GM12878 (cell line): Measurements from ENCODE around the gene PNLIPRP2. TPM values are rescaled to one million over a fixed set of nuclear protein-coding genes. Genes with fewer than 3 reads are reported as not detected.

Source experiments
- ATAC-seq: fragments of 200-7000 bp; cut with Tn5 transposase; 3 replicates; pipeline ENCODE4 v1.9.1; 2020; ENCODE audit warnings: mild to moderate bottlenecking, moderate library complexity
- BruUV-seq: library from RNA; stranded (reverse); fragments of 400-500 nt; replicated peaks from 2 replicates; lab custom pipeline; 2021; lab: Mats Ljungman, UMichigan
- CTCF ChIA-PET: fragments of 300-600 bp; sonication (Branson Sonifier 250); formaldehyde crosslinking; extraction: SDS; loops from one replicate; lab custom pipeline; 2021; ENCODE audit warnings: inconsistent platforms; lab: Yijun Ruan, JAX
- POLR2A ChIA-PET: fragments of 350-600 bp; formaldehyde crosslinking; extraction: SDS; loops from one replicate; lab custom pipeline; 2021; ENCODE audit warnings: inconsistent platforms; lab: Charles Lee
- RAD21 ChIA-PET: fragments of 300-600 bp; sonication (Branson Sonifier 250); formaldehyde crosslinking; loops from one replicate; lab custom pipeline; 2023; ENCODE audit warnings: antibody characterized with exemption; ENCODE audit not compliant: unreplicated experiment; lab: Charles Lee
- SMC1A ChIA-PET: fragments of 300-600 bp; sonication (Branson Sonifier 250); formaldehyde crosslinking; loops from one replicate; lab custom pipeline; 2023; ENCODE audit not compliant: unreplicated experiment, uncharacterized antibody; lab: Charles Lee
- DNase-seq: peaks from one replicate; pipeline ENCODE4 v3.0.0-alpha.2; 2011; ENCODE audit warnings: low read depth, low spot score
- FAIRE-seq: peaks from 3 replicates; lab custom pipeline; 2011; peaks lifted over from hg19 to GRCh38; lab: Jason Lieb, UNC
- H2AFZ ChIP-seq: 2 replicates; pipeline ENCODE4 v1.6.0; 2011; ENCODE audit warnings: low read depth, low read length, control low read depth; ENCODE audit not compliant: control insufficient read depth
- H3K27ac ChIP-seq: 2 replicates; pipeline ENCODE4 v1.5.1; 2011; ENCODE audit warnings: control low read depth; ENCODE audit not compliant: control insufficient read depth, insufficient read depth
- H3K27me3 ChIP-seq, 2 experiments: replicated peaks in 1 of 2; 2 replicates each; pipeline versions ENCODE4 v1.6.0 to v1.6.1; 2011; ENCODE audit warnings: low read length in 1 of 2; ENCODE audit not compliant: control insufficient read depth in 2 of 2, insufficient read depth in 2 of 2
- H3K36me3 ChIP-seq, 2 experiments: 2 replicates each; pipeline ENCODE4 v1.5.1; 2011; ENCODE audit warnings: low read length in 1 of 2; ENCODE audit not compliant: control insufficient read depth in 2 of 2, insufficient read depth in 2 of 2
- H3K4me1 ChIP-seq: 2 replicates; pipeline ENCODE4 v1.6.1; 2011; ENCODE audit warnings: mild to moderate bottlenecking, low read length, moderate library complexity, mixed read lengths; ENCODE audit not compliant: control insufficient read depth, insufficient read depth
- H3K4me2 ChIP-seq: 2 replicates; pipeline ENCODE4 v1.6.0; 2011; ENCODE audit warnings: control low read depth; ENCODE audit not compliant: control insufficient read depth, insufficient read depth
- H3K4me3 ChIP-seq: fragments of 200-600 bp; sonication (generic); 2 replicates; pipeline ENCODE4 v1.5.1; 2016
- H3K79me2 ChIP-seq: 2 replicates; pipeline ENCODE4 v1.6.0; 2011; ENCODE audit warnings: low read length; ENCODE audit not compliant: control insufficient read depth, insufficient read depth
- H3K9ac ChIP-seq: 2 replicates; pipeline ENCODE4 v1.8.0; 2011; ENCODE audit warnings: low read length, control low read depth, mixed read lengths; ENCODE audit not compliant: control insufficient read depth, insufficient read depth
- H3K9me3 ChIP-seq: replicated peaks from 3 replicates; pipeline ENCODE4 v1.5.1; 2011; ENCODE audit warnings: mild to moderate bottlenecking, low read length; ENCODE audit not compliant: control insufficient read depth, insufficient read depth
- H4K20me1 ChIP-seq: 2 replicates; pipeline ENCODE4 v1.6.0; 2011; ENCODE audit not compliant: control insufficient read depth, insufficient read depth
- BCLAF1 ChIP-seq: fragments of 450-650 bp; IDR thresholded peaks from 2 replicates; pipeline ENCODE4 v1.6.1; 2017; ENCODE audit warnings: antibody characterized with exemption, mild to moderate bottlenecking, moderate library complexity
- MAX ChIP-seq: IDR thresholded peaks from 2 replicates; pipeline ENCODE4 v1.6.1; 2012; ENCODE audit warnings: low read depth, low read length, improper control_type of control experiment
- RELA ChIP-seq: fragments of 450-650 bp; IDR thresholded peaks from 2 replicates; pipeline ENCODE4 v1.8.0; 2014; ENCODE audit warnings: borderline replicate concordance; ENCODE audit not compliant: partially characterized antibody
- ZNF207 ChIP-seq: fragments of 450-650 bp; IDR thresholded peaks from 2 replicates; pipeline ENCODE4 v1.6.1; 2014; ENCODE audit warnings: antibody characterized with exemption, mild to moderate bottlenecking, borderline replicate concordance
- WGBS: methylation state at CpG from one replicate; pipeline ENCODE4 v1.1.6; 2016; ENCODE audit warnings: low lambda C conversion rate; ENCODE audit not compliant: insufficient replicate concordance, insufficient coverage; ENCODE audit errors: missing lambda C conversion rate; 5-methylcytosine and 5-hydroxymethylcytosine counted together
- in situ Hi-C: fragments of 300-500 bp; cut with MboI; formaldehyde crosslinking; loops from 9 replicates; pipeline ENCODE4 v1.14.3; 2018; ENCODE audit warnings: mixed read lengths
- intact Hi-C: fragments of 100-400 bp; cut with micrococcal nuclease; formaldehyde crosslinking; loops from one replicate; pipeline ENCODE4 v1.14.2; 2022; ENCODE audit not compliant: unreplicated experiment
- polyA plus RNA-seq, 11 experiments: library from polyadenylated mRNA; depleted of rRNA in 4 of 11; unstranded in 6 of 11; stranded (reverse) in 5 of 11; fragments of >200 nt; fragmentation: Nextera tagmentation in 4 of 11; fragmentation: Illumina TruSeq in 1 of 11; extraction: Ambion mirVana in 4 of 11; extraction: Trizol in 1 of 11; gene quantifications; 1 replicate in 1 of 11; 2 replicates in 10 of 11; pipeline versions ENCODE4 v1.2.1 to v1.2.3, GENCODE V29; 2011 to 2016; ENCODE audit warnings: inconsistent platforms in 2 of 11, missing spikeins in 2 of 11, low read depth in 1 of 11
- total RNA-seq, 4 experiments: library from RNA; depleted of rRNA in 3 of 4; stranded (reverse); fragments of >200 nt in 3 of 4; fragmentation: Illumina TruSeq in 1 of 4; extraction: Trizol in 1 of 4; gene quantifications; 2 replicates each; pipeline versions ENCODE4 v1.2.1 to v1.2.3, GENCODE V29; 2013 to 2021

PNLIPRP2 gene
- total and polyA plus RNA-seq, 10 of the 15 experiments (the other 5 are each of a cell fraction or from before 2014, with no cell fraction given), result 0.33 TPM; not detected in 9

- CTCF ChIA-PET, result no interaction called here
- RAD21 ChIA-PET, result no interaction called here
- Histone ChIP-seq H3K79me2 (no peaks in the 10 kb centered on the region), H3K4me1 (no peaks in the 10 kb centered on the region), H3K27ac (no peak overlapping the region), H3K36me3 (no peaks in the 10 kb centered on the region), H2AFZ (no peak overlapping the region), H3K27me3 (no peaks in the 10 kb centered on the region), H3K4me3 (no peak overlapping the region), H3K4me2 (no peak overlapping the region)
- FAIRE-seq (no peak), DNase-seq (no peak), ATAC-seq (no peak)
- in situ Hi-C loops, result no loop called here
- POLR2A ChIA-PET, result no interaction called here
- BruUV-seq, result no TSS peak
- SMC1A ChIA-PET, result no interaction called here
- 74% methylated on average over 8 of the region's 8 CpGs for WGBS
- no peak for TF ChIP-seq MAX
- no peak for TF ChIP-seq RELA
- TF ChIP-seq BCLAF1, result no peak
- TF ChIP-seq ZNF207, result no peak
- TF ChIP-seq, all 136 proteins: peak for 0
- intact Hi-C loops, result no loop called here
- no peak overlapping the region for H3K9ac ChIP-seq
- no peaks in the 10 kb centered on the region for H3K9me3 ChIP-seq
- H4K20me1 ChIP-seq, result no peaks in the 10 kb centered on the region
Measured at GRCh38 chr10:116633216-116633600, 12.5 kb downstream of the PNLIPRP2 start.
